Measurements from ENCODE around the gene AMBP.

Gene AMBP

GRCh38 chr9:114028646-114029045 is 49.5 kb downstream of the AMBP start:
- no peak for DNase-seq
- Histone ChIP-seq H3K36me3 (replicated peaks) (peaks cover 31% of the 10 kb centered on the region), H3K27ac (no peak overlapping the region), H3K4me3 (ENCODE audit: low read depth, low read length) (no peak overlapping the region), H3K27me3 (replicated peaks) (no peaks in the 10 kb centered on the region)
- in situ Hi-C loops (cut with HindIII; ENCODE audit: low pct_ligation_motif_present, low sequenced_read_pairs), result no loop called here
- TF ChIP-seq, protein P1, sequence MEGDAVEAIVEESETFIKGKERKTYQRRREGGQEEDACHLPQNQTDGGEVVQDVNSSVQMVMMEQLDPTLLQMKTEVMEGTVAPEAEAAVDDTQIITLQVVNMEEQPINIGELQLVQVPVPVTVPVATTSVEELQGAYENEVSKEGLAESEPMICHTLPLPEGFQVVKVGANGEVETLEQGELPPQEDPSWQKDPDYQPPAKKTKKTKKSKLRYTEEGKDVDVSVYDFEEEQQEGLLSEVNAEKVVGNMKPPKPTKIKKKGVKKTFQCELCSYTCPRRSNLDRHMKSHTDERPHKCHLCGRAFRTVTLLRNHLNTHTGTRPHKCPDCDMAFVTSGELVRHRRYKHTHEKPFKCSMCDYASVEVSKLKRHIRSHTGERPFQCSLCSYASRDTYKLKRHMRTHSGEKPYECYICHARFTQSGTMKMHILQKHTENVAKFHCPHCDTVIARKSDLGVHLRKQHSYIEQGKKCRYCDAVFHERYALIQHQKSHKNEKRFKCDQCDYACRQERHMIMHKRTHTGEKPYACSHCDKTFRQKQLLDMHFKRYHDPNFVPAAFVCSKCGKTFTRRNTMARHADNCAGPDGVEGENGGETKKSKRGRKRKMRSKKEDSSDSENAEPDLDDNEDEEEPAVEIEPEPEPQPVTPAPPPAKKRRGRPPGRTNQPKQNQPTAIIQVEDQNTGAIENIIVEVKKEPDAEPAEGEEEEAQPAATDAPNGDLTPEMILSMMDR (IDR thresholded peaks at IDR 0.05; ENCODE audit: low read depth, low read length, missing control alignments), result no peak

- Histone ChIP-seq H3K27ac (no peak overlapping the region), H3K27me3 (replicated peaks) (no peaks in the 10 kb centered on the region), H3K36me3 (replicated peaks) (peaks cover 24% of the 10 kb centered on the region), H3K4me3 (ENCODE audit: low read depth, low read length) (no peak overlapping the region)
- TF ChIP-seq, protein P1 (IDR thresholded peaks at IDR 0.05; ENCODE audit: low read depth, low read length, missing control alignments), result no peak
- no peak for DNase-seq
- in situ Hi-C loops (cut with HindIII; ENCODE audit: low pct_ligation_motif_present, low sequenced_read_pairs), result no loop called here
Measured at GRCh38 chr9:114027863-114028465, 50.1 kb downstream of the AMBP start.

DNA sequence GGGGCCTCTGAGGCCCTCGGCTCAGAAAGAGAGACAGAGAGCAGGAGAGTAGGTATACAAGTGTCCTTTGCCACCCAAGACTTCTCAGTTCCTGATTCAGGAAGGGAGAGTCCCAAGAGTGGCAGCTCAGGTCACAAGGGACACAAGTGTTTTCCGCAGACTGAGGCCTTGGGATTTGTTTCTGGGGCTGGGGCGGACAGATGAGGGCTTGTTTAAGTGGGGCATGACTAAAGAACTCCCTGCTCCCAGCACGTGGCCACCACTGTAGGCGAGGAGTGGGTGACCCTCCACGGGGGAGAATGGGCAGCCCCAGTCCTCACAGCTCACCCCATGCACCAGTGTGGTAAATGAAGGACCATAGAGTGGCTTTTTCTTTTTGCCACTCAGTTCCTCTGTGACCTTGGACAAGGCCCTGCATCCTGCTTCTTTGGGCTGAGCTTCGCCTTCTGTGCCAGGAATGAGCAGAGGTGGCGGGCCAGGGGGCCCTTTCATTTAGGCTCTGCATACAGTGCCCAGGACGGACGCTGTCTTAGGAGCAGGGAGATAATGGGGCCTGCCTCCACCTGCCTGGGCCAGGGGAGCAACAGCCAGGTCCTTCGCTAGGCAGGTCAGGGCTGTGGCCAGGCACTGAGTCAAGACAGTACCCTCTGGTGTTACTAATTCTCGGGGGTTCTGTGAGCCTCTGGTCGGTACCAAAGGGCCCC is 50.8 kb downstream of the AMBP start:
- Histone ChIP-seq H3K27ac (no peak overlapping the region), H3K27me3 (replicated peaks) (no peaks in the 10 kb centered on the region), H3K36me3 (replicated peaks) (peaks cover 22% of the 10 kb centered on the region), H3K4me3 (ENCODE audit: low read depth, low read length) (no peak overlapping the region)
- TF ChIP-seq, protein P1 (IDR thresholded peaks at IDR 0.05; ENCODE audit: low read depth, low read length, missing control alignments), result no peak
- DNase-seq, result no peak
- in situ Hi-C loops (cut with HindIII; ENCODE audit: low pct_ligation_motif_present, low sequenced_read_pairs), result no loop called here

DNA sequence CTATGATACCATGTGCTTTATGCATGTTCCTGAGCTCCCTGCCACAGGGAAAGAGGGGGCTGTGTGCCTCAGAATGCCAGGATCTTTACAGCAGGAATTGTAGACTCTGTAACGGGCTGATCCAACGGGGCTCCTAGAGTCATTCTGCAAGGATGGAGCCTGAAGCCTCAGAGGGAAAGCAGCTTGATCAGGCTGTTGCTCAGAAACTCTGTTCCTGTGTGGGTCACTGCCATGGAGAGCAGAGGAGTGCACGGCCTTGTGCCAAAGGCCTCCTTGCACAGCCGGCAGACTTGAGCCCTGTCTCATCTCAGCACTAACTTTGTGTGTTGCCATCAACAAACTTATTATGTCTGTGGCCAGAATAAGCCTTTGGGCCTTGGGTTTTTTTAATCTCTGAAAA is 51.8 kb downstream of the AMBP start:
- H3K27me3 ChIP-seq (replicated peaks), result no peaks in the 10 kb centered on the region
- no peak overlapping the region for H3K27ac ChIP-seq
- in situ Hi-C loops (cut with HindIII; ENCODE audit: low pct_ligation_motif_present, low sequenced_read_pairs), result no loop called here
- H3K36me3 ChIP-seq (replicated peaks), result peaks cover 19% of the 10 kb centered on the region
- TF ChIP-seq, protein P1 (IDR thresholded peaks at IDR 0.05; ENCODE audit: low read depth, low read length, missing control alignments), result no peak
- H3K4me3 ChIP-seq (ENCODE audit: low read depth, low read length), result no peak overlapping the region
- DNase-seq, result no peak

- H3K27me3 ChIP-seq (replicated peaks), result no peaks in the 10 kb centered on the region
- H3K27ac ChIP-seq, result no peak overlapping the region
- DNase-seq, result no peak
- no peak overlapping the region for H3K4me3 ChIP-seq (ENCODE audit: low read depth, low read length)
- H3K36me3 ChIP-seq (replicated peaks), result peaks cover 17% of the 10 kb centered on the region
- TF ChIP-seq, protein P1 (IDR thresholded peaks at IDR 0.05; ENCODE audit: low read depth, low read length, missing control alignments), result no peak
- in situ Hi-C loops (cut with HindIII; ENCODE audit: low pct_ligation_motif_present, low sequenced_read_pairs), result no loop called here
Measured at GRCh38 chr9:114025760-114026159, 52.3 kb downstream of the AMBP start.

Measured in brain microvascular endothelial cell (primary cell).